GM20000 (cell line): Measurements from ENCODE around the gene MUC15.

Experiments used
- DNase-seq: peaks from one replicate; pipeline ENCODE4 v3.0.0; 2012; ENCODE audit warnings: low spot score
- TF ChIP-seq, protein P1 (sequence below): IDR thresholded peaks from 2 replicates; pipeline ENCODE4 v1.5.1; 2012; ENCODE audit warnings: mild to moderate bottlenecking, control low read depth; ENCODE audit errors: extremely low read depth, missing control alignments

MUC15 gene

DNA sequence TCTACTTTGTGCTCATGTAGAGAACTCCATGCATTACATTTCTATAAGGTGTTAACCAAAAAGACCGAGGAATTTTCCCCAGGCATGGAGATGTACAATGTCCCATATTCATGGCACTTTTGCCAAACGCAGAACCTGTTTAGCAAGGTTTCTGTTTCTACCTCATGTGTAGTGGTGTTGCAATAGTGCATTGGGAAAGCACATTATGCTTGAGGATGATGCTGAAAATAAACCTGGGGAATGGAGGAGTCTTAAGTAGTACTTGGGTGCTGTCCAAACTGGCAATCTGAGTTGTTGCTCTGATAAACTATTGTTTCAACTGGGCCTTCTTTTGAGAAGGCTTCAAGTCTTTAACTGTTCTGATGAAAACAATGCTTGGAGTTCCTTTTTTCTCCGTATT is 11.5 kb upstream of the MUC15 start:
- no peak for DNase-seq
- TF ChIP-seq, protein P1, sequence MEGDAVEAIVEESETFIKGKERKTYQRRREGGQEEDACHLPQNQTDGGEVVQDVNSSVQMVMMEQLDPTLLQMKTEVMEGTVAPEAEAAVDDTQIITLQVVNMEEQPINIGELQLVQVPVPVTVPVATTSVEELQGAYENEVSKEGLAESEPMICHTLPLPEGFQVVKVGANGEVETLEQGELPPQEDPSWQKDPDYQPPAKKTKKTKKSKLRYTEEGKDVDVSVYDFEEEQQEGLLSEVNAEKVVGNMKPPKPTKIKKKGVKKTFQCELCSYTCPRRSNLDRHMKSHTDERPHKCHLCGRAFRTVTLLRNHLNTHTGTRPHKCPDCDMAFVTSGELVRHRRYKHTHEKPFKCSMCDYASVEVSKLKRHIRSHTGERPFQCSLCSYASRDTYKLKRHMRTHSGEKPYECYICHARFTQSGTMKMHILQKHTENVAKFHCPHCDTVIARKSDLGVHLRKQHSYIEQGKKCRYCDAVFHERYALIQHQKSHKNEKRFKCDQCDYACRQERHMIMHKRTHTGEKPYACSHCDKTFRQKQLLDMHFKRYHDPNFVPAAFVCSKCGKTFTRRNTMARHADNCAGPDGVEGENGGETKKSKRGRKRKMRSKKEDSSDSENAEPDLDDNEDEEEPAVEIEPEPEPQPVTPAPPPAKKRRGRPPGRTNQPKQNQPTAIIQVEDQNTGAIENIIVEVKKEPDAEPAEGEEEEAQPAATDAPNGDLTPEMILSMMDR, result no peak

DNA sequence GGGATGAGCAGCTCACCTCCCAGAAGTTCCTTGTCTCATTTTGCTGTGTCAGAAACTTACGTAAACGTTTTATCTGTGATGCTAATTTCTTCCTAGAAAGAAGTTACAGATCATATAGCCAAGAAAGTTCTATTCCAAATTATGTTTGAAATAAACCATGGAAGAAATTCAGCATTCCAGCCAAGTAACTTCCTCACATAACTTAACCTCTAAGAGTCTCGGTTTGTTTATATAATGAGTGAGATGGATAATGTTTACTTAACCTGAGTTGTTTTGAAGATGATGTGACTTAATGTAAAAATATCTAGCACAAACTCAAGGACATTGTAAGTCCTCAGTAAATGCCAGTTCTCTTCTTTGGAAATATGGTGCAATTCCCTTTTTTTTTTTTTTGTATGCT is 8.9 kb upstream of the MUC15 start:
- TF ChIP-seq, protein P1, result no peak

DNA sequence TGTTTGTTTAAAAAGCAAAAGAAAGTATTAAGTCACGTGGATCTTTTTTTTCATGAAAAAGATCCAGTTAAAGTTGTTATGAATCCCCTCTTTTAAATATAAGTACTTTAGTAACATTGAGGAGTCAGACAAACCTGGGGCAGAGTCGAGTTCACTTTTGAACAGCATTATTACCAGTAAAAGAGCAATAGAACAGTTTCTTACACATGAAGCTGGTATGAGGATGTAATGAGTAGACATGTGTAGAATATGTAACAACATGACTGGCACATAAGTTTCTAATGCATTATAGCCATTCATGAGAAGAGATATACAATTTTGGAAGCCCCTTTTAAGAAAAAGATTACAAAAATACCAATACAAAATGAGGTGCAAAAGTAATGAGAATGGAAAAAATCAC is 7.6 kb upstream of the MUC15 start:
- TF ChIP-seq, protein P1, result no peak
- no peak for DNase-seq

More for the DNA sequence above, 8.9 kb upstream of the MUC15 start:
- no peak for DNase-seq

DNA sequence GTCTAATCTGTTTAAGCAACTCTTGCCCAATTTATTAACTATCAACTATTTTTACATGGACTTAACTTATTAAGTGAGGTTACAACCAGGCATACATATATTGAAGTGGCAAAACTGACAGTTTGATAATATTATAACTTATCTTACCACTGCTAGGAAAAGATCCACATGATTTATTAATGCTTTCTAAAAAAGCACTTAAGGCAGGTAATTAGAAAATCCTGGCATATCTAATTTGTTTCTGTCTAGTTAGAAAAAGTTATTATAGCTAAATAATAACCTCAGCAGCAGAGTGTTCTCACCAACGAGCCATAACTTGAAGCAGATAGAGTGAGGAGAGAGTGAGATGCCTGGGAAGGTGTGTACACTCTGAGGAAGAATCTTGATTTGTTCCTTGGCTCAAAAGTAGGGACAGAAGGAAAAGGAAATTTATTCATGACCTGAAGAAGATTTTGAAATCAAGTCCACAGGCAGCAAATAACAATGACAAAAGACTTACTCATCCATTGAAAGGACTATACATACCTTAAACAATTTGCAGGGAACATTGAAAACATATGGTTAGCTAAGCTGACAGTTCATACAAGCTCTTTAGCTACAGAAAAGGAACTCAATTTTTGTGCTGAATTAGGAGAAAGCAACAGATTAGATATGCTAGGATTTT is 7.1 kb upstream of the MUC15 start:
- TF ChIP-seq, protein P1, result no peak
- no peak for DNase-seq

GRCh38 chr11:26575946-26576345 is 3.9 kb upstream of the MUC15 start:
- TF ChIP-seq, protein P1, result no peak
- no peak for DNase-seq

- TF ChIP-seq, protein P1, result no peak
- no peak for DNase-seq
These were observed 1.8 kb upstream of the MUC15 start for GRCh38 chr11:26573896-26574295.

GRCh38 chr11:26572770-26573402 is 823 bp upstream of the MUC15 start:
- DNase-seq, result no peak
- TF ChIP-seq, protein P1, result no peak
